Measurements from ENCODE around the gene NUDT4.
"Not testable (repeated sequence)": the region's sequence is repeated elsewhere in the genome, so short reads cannot be mapped to it uniquely, and the experiment has no call there.

Gene NUDT4

DNA sequence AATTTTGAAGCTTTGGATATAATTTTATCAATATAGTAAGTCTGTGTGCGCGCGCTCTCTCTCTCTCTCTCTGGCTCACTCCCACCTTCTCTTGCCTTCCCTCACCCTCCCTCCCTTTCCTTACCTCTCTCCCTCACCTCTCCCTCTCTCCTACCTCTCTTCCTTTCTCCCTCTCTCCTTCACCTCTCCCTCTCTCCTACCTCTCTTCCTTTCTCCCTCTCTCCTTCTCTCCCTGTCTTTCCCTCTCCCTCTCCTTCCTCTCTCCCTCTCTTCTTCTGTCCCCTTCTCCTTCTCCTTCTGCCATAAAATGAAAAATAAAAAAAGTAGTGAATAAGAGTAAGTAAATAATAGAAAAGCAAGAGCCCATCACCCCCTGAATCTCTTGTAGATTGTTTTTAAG, 9.0 kb upstream of the NUDT4 start:
- DNase-seq: no peak

DNA sequence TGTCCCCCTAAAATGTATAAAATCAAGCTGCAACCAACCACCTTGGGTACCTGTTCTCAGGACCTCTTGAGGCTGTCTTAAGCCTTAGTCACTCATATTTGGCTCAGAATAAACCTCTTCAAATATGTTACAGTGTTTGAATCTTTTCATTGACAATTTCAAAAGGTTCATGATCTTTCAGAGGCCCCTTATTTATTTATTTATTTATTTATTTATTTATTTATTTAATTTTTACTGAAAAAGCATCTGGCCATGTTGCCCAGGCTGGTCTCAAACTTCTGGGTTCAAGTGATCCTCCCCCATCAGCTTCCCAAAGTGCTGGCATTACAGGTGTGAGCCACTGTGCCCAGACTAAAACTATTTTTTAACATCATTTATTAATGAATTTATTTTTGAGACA, 8.2 kb upstream of the NUDT4 start:
- no peak for DNase-seq

DNA sequence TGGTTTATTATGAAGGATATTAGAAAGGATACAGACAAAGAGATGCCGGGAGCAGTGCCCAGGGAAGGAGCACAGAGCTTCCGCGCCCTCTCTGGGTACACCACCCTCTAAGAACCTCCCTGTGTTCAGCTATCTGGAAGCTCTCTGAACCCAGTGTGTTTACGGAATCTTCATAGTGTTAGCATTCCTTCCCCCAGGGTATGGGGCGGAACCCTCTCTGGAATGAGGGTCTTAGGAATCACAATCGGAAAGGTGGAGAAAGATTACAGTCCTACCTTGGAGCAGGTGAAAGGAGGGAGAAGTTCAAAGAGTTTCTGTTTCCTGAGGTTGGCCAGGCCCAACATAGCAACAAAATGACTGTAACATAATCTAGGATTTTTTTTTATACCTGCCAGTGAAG, 6.8 kb upstream of the NUDT4 start:
- DNase-seq: no peak

DNA sequence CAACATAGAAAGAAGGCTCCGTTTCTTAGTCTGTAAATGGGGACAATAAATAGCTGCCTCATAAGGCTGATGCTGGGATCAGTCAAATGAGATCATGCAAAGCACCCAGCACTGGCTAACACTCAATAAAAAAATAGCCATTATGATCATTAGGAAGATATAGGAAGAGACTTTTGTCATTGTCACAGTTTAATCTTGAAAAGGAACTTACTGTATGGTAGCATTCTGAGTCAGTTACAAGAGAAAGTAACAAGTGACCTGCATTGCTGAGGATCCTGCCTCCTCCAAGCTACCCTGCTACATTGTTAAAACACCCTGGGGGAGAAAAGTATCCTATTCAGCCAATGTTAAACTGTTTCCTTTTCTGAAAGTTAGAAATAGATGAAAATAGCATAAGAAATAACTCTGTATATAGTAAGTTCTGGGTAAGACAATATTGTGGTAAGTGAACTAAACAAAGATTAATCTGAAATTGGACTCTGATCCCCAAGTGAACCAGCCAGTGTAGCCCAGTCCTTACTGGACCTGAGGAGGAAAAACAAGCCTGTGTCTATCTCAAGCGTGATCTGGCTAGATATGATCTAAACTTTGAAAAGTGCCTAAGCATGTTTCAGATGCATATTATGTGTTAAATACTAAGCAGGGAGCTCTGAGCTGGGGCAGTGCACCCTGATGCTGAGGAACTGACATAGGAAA, 3.6 kb upstream of the NUDT4 start:
- no peak for DNase-seq

DNA sequence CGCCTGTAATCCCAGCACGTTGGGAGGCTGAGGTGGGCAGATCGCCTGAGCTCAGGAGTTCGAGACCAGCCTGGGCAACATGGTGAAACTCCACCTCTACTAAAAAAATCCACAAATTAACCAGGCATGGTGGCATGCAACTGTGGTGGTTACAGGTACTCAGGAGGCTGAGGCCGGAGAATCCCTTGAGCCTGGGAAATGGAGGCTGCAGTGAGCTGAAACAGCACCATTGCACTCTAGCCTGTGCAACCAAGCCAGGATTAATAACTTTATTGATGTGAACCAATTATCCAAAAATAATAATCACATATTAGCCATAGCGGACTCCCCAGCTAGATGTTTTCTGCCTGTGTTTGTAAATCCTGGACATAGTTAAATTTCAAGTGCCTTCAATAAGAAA, 1.8 kb upstream of the NUDT4 start:
- DNase-seq: no peak

DNA sequence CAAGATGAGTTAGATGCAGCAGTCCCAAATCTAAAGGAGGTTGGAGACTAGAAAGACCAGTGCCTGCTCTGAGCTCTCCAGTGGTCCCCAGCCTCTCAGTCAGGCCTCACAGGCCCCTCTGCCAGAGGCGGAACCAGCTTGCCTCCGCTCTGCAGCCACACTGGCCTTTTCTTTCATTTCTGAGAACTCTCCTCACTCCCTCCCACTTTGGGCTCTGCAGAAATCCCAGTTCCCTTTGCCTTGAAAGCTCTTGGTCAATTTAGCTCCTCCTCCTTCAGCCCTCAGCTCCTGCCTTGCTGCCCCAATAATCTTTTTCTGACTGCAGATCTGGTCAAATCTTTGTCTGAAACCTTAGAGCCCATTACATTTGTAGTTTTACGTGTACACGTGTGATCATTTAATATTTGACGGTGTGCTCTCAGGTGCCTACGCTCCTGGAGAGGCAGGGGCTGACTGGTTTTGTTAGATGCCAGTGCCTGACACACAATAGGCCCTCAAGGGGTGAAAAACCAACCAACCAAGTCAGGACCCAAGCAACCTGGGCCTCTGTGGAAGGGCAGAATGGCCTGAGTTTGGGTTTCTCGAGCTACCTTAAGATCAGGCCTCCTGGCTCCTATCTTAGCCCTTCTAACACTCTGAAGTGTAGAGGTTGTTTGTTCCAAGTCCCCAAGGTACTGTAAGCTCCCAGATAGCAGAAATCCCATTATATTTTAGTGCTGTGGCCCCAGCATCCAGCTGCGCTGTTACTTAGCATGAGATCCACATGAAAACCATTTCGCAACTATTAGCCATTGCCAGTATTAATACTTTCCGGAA, 1.1 kb upstream of the NUDT4 start:
- no peak for DNase-seq

DNA sequence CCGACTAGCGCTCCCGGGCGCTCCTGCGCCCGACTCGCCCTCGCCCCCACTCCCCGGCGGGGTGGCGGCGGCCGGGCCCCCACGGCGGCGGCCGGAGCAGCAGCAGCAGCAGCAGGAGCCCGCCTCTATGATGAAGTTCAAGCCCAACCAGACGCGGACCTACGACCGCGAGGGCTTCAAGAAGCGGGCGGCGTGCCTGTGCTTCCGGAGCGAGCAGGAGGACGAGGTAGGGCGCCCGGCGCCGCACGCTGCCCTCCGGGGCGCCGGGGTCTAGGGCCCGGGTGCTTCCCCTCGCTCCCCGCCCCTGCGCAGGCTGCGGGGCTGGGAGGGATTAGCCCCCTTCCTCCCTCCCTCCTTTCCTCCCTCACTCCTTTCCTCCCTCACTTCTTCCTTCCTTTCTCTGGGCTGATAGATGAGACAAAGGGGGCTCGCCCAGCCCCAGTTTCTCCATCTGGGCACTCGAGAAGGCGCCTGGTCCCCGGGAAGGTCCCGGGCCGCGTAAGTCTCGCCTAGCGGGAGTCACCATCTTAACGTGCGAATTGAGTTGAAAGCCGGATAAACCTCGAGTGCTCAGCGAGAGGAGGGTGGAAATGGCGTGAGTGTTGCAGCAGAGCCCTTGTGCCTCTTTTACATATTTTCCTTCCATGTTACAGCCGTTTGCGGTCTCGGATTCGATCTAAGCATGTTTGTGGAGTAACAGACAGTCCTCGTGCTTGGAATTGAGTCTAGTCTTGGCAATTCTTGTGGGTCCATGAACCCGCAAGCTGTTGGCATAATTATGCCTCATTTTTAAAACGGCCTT, 672 bp downstream of the NUDT4 start:
- peak; percentile 26 for DNase-seq

DNA sequence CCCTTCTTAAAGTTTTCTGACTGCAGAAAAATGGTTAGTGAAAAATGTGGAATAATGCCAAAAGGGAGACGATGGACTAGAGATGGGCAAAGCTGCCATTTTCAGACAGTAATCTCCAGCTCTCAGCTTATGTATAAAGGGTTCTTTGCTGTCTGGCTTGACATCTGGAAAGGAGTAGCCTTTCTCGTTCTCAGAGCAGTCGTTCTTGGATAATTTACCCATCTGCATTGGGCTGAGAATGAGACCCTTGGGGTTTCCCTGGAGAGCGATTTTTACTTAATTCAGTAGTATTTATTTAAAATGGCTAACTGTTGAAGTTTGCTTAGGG, 1.2 kb downstream of the NUDT4 start:
- no peak for DNase-seq

DNA sequence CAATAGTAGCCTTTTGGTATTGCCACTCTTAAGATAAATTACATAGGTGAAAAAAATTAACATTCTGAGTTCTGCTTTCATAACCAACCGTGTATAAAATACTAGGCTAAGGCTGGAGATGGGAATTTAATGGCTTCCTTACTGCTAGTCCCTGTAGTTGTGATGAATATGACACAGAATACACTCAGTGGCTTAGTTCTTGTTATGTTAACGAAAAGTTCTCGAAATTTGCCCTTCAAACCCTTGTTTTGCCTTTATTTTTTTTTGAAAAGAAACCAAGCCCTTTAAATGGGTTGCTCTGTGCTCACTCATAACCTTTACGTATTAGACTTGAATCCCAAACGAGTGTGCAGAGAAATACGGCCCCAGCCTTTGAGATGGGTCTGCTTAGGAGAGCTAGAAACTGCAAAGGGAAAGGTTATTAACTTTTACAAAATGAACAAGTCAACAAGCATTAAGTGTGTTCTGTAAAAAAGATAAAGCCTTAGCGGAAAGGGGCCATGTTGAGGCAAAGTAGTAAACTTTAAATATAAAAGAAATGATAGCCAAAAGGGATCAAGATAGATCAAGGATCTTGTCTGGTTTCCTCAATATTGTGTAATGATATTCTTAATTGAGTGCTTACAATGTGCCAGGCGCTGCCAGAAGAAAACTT, 1.7 kb downstream of the NUDT4 start:
- no peak for DNase-seq

DNA sequence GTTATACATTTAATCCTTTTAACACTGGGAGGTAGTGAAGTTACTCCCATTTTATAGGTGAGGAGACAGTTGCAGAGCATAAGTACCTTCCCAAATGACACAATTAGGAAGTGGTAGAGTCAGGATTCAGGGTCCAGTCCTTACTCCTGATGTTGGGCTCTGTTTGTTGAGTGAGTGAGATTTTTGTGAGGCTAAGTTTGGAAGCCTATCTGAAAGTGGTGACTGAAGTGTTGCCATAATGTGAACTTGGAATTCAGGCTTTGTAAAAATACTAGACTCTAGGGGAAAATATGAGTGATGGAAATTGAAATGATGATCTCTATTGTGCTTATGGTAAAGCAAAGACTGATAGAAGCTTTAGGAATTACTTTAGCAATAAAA, 2.2 kb downstream of the NUDT4 start:
- DNase-seq: no peak

DNA sequence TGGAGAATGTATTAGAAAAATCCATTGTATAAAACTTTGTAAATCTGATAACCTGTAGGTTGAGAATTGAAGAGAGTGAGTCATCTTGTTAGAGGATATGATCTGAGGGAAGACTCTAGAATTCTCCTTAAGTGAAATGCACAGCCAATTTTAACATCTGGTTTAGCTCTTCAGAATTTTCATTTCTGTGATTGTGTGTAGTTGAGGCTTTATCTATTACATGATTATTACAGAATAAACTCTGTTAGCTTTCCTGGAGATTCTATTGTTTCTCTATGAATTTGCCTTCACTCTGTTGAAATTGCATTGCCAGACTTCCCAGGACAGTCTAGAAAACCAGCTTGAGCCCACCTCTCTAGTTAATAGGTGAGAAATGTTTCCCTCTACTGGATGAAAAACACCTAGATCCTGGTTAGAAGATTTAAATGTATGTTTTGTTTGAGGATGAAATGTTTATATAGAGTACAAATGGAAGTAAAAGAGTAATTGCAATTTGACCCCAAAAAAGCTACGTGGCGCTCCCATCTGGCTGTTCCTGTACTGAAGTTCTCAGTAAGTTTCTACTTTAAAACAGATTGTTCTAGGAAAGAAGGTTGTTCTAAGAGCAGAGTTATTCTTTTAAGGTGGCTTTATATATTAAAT, 2.9 kb downstream of the NUDT4 start:
- DNase-seq: no peak

DNA sequence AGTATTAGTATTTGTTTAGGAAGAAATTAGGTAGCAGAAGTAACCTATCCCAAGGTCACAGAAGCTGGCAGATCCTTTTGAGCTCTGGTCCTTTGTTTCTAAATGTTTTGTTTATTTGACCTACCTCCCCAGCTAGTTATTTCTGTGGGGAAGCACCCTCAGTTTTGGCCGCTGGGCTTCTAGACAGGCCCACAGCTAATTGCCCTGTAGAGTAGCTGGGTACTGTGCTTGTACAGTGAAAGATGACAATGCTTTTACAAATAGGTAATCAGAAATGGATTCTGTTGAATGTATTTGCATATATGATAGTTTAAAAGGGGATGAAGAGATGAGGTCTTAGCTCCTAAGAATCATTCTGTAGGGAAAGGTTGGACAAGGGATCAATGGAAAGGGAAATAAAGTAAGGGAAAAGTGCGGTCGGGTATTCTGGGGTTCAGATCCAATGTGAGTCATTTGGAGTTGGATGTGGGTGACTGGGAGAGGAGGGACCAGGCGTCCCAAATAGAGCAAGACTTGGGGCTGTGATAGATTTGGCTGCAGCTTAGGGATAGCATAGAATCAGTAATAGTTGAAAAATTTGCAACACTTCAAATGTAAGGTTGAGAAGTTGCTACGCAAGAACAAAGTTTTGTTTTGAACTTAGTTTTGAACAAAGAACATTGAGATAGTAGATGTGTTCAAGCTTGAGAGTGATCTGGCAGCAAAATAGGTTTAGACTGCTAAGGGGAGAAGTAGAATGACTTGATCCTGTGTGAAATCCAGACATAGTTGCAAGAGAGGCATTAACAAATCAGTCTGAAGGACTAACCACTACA, 3.6 kb downstream of the NUDT4 start:
- no peak for DNase-seq

DNA sequence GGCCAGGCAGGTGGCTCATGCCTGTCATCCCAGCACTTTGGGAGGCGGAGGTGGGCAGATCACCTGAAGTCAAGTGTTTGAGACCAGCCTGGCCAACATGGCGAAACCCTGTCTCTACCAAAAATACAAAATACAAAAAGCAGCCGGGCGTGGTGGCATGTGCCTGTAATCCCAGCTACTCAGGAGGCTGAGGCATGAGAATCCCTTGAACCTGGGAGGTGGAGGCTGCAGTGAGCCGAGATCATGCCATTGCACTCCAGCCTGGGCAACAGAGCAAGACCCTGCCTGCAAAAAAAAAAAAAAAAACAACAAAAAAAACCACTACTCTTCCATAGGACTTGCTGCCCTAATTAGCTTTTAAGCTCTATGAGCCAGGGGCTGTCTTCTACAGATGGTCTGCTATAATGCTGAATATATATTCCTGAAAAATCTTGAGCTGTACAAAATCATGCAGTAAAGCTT, 4.3 kb downstream of the NUDT4 start:
- DNase-seq: not testable (repeated sequence)

DNA sequence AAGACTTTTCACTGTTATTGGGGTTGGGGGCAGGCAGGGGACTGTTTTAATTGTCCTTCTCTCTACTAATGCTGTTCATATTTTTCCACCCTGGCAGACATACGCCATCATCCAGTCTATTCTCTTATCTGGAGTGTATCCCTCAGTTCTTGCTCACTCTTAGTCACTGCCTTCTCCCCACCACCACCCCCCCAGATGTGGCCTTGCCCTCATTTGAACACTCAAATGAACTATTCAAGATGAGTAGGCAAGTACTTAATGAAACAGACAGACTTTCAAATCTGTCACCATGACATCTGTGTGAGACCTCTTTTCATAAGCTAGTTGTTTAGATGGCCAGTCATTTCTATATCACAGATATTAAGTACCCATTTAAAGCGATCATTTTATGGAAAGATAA, 10.1 kb downstream of the NUDT4 start:
- no peak for DNase-seq

DNA sequence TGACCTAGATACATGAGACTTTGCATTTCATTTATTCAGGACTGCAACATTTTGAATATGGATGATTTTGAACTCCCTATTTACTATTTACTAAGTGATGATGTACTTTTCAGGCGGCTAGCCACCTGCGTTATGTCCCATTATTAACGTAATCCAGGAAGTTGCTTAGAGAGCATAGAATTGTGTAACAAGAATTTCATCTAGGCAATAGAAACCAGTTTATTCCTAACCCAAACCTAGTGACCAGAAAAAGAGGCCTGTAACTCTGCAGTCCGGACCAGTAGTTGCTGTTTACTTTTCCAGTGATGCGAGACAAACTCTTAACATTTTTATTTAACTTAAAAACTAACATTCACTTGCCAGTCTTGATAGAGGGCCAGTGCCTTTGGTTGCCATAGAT, 12.3 kb downstream of the NUDT4 start:
- DNase-seq: no peak

DNA sequence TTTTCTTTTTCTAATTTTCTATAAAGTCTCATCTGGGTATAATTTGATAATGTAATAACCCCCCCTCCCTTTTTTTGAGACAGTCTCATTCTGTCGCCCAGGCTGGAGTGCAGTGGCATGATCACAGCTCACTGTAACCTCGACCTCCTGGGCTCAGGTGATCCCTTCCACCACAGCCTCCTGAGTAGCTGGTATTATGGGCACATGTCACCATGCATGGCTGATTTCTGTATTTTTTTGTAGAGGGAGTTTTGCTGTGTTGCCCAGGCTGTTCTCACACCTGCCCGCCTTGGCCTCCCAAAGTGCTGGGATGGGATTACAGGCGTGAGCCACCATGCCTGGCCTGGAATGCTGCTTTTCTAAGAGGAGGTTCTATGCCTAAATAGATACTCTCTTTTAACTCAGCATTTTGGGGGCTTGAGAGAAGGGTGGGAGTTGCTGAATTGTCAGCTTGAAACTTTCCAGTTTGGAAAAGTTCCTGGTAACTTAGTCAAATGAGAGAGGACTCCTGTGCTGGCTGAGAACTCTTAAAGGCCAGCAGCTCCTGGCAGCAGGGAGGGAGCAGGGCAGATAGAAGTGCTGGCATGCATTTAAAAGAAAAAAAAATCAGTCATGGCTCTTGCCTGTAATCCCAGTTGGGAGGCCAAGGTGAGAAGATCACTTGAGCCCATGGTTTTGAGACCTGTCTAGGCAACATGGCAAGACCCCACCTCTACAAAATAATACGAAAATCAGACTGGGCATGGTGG, 13.0 kb downstream of the NUDT4 start:
- DNase-seq: no peak

DNA sequence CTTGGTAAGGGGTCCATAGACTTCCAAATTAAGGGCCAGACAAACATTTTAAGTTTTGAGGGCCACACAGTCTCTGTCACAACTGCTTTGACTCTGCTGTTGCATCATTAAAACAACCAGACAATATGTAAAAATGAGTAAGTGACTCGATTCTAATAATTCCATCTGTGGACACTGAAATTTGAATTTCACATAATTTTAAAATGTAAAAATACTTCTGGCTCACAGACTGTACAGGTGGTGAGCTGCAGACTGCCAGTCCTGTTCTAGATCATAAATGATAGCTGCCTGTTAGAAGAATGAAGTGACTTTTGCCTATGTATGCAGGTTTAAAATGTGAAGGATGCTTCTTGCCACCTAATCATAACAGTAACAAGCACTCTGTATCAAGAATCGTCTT, 15.7 kb downstream of the NUDT4 start:
- no peak for DNase-seq

DNA sequence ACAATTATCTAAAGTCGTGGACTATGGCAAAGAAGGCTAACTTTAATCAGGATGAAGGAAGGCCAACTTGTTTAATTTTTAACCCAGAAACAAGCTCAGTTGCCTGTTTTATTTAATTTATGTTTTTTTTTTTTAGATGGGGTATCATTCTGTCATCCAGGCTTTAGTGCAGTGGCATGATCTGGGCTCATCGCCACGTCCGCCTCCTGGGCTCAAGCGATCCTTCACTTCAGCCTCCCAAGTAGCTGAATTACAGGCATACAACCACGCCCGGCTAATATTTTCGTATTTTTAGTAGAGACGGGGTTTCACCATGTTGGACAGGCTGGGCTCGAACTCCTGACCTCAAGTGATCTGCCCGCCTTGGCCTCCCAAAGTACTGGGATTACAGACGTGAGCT, 19.7 kb downstream of the NUDT4 start:
- DNase-seq: no peak

DNA sequence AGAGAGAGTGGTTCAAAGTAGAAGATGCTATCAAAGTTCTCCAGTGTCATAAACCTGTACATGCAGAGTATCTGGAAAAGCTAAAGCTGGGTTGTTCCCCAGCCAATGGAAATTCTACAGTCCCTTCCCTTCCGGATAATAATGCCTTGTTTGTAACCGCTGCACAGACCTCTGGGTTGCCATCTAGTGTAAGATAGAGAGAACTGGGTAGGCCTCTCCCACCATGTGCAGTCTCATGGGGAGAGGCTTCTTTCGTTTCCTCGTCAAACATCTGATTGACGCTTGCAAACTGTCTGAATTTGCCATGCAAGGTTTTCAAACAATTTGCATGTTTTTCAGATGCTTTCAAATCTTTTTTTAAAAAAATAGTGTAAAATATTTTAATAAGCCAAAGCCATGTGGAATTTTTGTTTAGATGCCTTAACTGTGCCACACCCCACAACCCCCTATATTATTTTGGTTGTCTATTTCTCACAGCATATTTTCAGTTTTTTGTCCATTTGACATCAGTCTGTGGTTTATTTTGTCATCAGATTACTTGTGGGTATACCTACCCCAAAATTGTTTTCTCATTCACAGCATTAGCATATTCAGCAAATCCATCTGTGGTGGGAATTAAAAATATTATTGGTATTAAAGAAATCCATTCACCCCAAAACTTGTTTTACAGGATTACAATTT, 21.6 kb downstream of the NUDT4 start:
- DNase-seq: not testable (repeated sequence)
